ENCODE measurements around the gene HOXC10.

GRCh38 chr12:53951577-53952334 lies 33.2 kb upstream of the HOXC10 start:
- no peak for TF ChIP-seq CTCF (IDR thresholded peaks at IDR 0.05)
- TF ChIP-seq POLR2A (IDR thresholded peaks at IDR 0.05), result no peak
- TF ChIP-seq EP300 (IDR thresholded peaks at IDR 0.05), result no peak

All from ovary (tissue), 3 donors.